Measurements from ENCODE around the gene GRK5.

GRK5 gene

GRCh38 chr10:119360181-119360921 is 153.0 kb downstream of the GRK5 start:
- DNase-seq (ENCODE audit: low read depth in 2 of 2), result no peak

- no peak for DNase-seq (ENCODE audit: low read depth in 2 of 2)
Measured at GRCh38 chr10:119361037-119361436, 153.7 kb downstream of the GRK5 start.

GRCh38 chr10:119362122-119362521 is 154.8 kb downstream of the GRK5 start:
- DNase-seq (ENCODE audit: low read depth in 2 of 2), result no peak

GRCh38 chr10:119364645-119365600 is 157.6 kb downstream of the GRK5 start:
- DNase-seq (ENCODE audit: low read depth in 2 of 2), result no peak

- DNase-seq (ENCODE audit: low read depth in 2 of 2), result no peak
Measured at GRCh38 chr10:119365773-119366599, 158.6 kb downstream of the GRK5 start.

GRCh38 chr10:119367841-119368549 is 160.6 kb downstream of the GRK5 start:
- DNase-seq (ENCODE audit: low read depth in 2 of 2), result no peak

GRCh38 chr10:119368581-119368980 is 161.2 kb downstream of the GRK5 start:
- no peak for DNase-seq (ENCODE audit: low read depth in 2 of 2)

- no peak for DNase-seq (ENCODE audit: low read depth in 2 of 2)
Measured at GRCh38 chr10:119368991-119369869, 161.9 kb downstream of the GRK5 start.

GRCh38 chr10:119370111-119370741 is 162.9 kb downstream of the GRK5 start:
- DNase-seq (ENCODE audit: low read depth in 2 of 2), result no peak

GRCh38 chr10:119370972-119371703 is 163.8 kb downstream of the GRK5 start:
- no peak for DNase-seq (ENCODE audit: low read depth in 2 of 2)

GRCh38 chr10:119371704-119372663 is 164.6 kb downstream of the GRK5 start:
- no peak for DNase-seq (ENCODE audit: low read depth in 2 of 2)

GRCh38 chr10:119373294-119374102 is 166.1 kb downstream of the GRK5 start:
- no peak for DNase-seq (ENCODE audit: low read depth in 2 of 2)

- no peak for DNase-seq (ENCODE audit: low read depth in 2 of 2)
Measured at GRCh38 chr10:119374236-119374635, 166.9 kb downstream of the GRK5 start.

- no peak for DNase-seq (ENCODE audit: low read depth in 2 of 2)
Measured at GRCh38 chr10:119375574-119376272, 168.4 kb downstream of the GRK5 start.

- no peak for DNase-seq (ENCODE audit: low read depth in 2 of 2)
Measured at GRCh38 chr10:119377451-119377957, 170.1 kb downstream of the GRK5 start.

Data from stimulated activated CD8-positive, alpha-beta memory T cell treated with anti-CD3 and anti-CD28 coated beads, Interleukin-7, amount 100 ng/mL, for 4 hours (primary cell).